GM18508 (cell line): Measurements from ENCODE around the gene MANF.

ENCODE experiments used
- ATAC-seq: cut with Tn5 transposase; IDR thresholded peaks from one replicate; pipeline ENCODE4 v1.9.1; 2021; ENCODE audit warnings: moderate number of reproducible peaks; ENCODE audit not compliant: insufficient read depth, unreplicated experiment

Gene MANF

GRCh38 chr3:51422211-51422610 is 37.1 kb downstream of the MANF start:
- no peak for ATAC-seq

GRCh38 chr3:51426921-51427320 is 41.8 kb downstream of the MANF start:
- no peak for ATAC-seq

- no peak for ATAC-seq
Measured at GRCh38 chr3:51429138-51429537, 44.0 kb downstream of the MANF start.

- ATAC-seq: no peak
Measured at GRCh38 chr3:51434110-51434509, 49.0 kb downstream of the MANF start.

GRCh38 chr3:51434746-51435327 is 49.7 kb downstream of the MANF start:
- no peak for ATAC-seq

- no peak for ATAC-seq
Measured at GRCh38 chr3:51436998-51437639, 52.0 kb downstream of the MANF start.
